Measurements from ENCODE around the gene DYRK1A.

Gene DYRK1A

DNA sequence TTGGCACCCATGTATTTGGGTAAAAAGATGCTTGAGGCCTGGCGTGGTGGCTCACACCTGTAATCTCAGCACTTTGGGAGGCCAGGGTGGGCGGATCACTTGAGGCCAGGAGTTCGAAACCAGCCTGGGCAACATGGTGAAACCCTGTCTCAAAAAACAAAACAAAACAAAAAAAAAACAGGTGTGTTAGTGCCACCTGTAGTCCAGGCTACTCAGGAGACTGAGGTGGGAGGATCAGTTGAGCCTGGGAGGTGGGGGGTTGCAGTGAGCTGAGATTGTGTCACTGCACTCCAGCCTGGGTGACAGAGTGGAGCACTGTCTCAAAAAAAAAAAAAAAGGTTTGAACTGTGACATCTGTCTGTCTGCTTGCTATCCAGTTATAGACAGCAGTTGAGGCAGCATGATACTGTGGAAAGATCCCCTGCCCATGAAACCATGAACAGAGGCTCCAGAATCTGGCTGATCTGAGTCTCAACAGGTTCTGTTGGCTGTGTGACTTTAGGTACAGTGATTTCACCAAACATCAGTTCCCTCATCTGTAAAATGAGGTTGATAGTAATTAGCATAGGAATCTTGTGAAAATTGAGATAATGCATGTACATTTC, 5.7 kb downstream of the DYRK1A start:
- peaks cover 97% of the 10 kb centered on the region for H3K79me2 ChIP-seq (ENCODE audit: insufficient read depth, low read length)
- peaks cover 11% of the 10 kb centered on the region for H3F3A ChIP-seq (ENCODE audit: insufficient read depth)
- no peak overlapping the region for H2AFZ ChIP-seq (ENCODE audit: low read depth, low read length, severe bottlenecking)
- no peak overlapping the region for H3K9ac ChIP-seq (ENCODE audit: low read length)
- H3K27me3 ChIP-seq (ENCODE audit: low read length): no peaks in the 10 kb centered on the region
- H3K36me3 ChIP-seq (ENCODE audit: low read length): no peaks in the 10 kb centered on the region
- H3K27ac ChIP-seq (ENCODE audit: low read depth, low read length): no peak overlapping the region
- H3K4me2 ChIP-seq (ENCODE audit: low read depth, low read length, poor library complexity, severe bottlenecking): peak overlapping the region; percentile 92
- no peaks in the 10 kb centered on the region for H3K9me3 ChIP-seq (ENCODE audit: insufficient read depth, low read length)
- no peak overlapping the region for H3K4me3 ChIP-seq (ENCODE audit: insufficient read depth, low read length, poor library complexity, severe bottlenecking)
- H3K9me2 ChIP-seq (replicated peaks; ENCODE audit: insufficient read depth, low read length): no peaks in the 10 kb centered on the region
- peaks cover 62% of the 10 kb centered on the region for H4K20me1 ChIP-seq (ENCODE audit: low read depth, low read length)
- TF ChIP-seq, protein P1, sequence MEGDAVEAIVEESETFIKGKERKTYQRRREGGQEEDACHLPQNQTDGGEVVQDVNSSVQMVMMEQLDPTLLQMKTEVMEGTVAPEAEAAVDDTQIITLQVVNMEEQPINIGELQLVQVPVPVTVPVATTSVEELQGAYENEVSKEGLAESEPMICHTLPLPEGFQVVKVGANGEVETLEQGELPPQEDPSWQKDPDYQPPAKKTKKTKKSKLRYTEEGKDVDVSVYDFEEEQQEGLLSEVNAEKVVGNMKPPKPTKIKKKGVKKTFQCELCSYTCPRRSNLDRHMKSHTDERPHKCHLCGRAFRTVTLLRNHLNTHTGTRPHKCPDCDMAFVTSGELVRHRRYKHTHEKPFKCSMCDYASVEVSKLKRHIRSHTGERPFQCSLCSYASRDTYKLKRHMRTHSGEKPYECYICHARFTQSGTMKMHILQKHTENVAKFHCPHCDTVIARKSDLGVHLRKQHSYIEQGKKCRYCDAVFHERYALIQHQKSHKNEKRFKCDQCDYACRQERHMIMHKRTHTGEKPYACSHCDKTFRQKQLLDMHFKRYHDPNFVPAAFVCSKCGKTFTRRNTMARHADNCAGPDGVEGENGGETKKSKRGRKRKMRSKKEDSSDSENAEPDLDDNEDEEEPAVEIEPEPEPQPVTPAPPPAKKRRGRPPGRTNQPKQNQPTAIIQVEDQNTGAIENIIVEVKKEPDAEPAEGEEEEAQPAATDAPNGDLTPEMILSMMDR (IDR thresholded peaks at IDR 0.05; ENCODE audit: insufficient read depth, low read length, poor library complexity, severe bottlenecking): no peak
- TF ChIP-seq EZH2phosphoT487 (conservative IDR thresholded peaks at IDR 0.05; ENCODE audit: low read length): no peak

DNA sequence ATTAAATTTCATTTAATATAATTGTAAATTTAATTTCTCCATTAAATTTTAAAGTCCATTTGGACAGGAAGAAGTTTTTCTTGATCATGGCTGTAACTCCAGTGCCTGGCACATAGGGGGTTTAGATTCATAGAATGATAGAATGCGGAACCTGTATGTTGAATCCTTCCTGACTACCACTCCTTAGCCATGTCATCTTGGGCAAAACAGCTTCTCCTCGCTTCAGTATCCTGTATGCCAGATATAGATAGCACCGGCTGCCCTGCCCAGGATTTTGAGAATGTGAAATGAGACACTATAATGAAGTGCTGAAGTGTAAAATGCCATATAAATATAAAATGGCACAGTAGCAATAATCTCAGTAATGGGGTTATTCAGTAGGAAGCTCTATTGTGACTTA, 6.4 kb downstream of the DYRK1A start:
- H3K9ac ChIP-seq (ENCODE audit: low read length): no peak overlapping the region
- H3K4me3 ChIP-seq (ENCODE audit: insufficient read depth, low read length, poor library complexity, severe bottlenecking): no peak overlapping the region

DNA sequence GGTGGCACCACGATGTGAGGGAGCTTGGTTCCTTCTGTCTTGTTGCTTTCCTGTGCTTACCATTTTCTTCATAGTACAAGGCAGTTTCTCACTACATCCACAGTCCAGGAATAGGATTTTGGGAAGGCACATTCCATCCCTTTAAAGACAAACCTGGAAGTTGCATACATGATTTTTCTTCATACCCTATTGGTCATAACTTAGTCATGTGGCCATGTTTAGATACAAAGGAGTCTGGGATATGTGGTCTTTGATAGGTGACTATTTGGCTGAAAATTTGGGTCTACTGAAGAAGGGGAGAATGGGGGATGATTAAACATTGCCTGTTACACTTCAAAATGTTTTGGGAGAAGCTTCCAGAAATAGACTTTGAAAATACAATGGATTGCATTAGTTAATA, 7.0 kb downstream of the DYRK1A start:
- Histone ChIP-seq H3K36me3 (ENCODE audit: low read length) (no peaks in the 10 kb centered on the region), H4K20me1 (ENCODE audit: low read depth, low read length) (peaks cover 71% of the 10 kb centered on the region), H3K9me2 (replicated peaks; ENCODE audit: insufficient read depth, low read length) (no peaks in the 10 kb centered on the region), H3K27ac (ENCODE audit: low read depth, low read length) (no peak overlapping the region), H3K9ac (ENCODE audit: low read length) (no peak overlapping the region), H3K79me2 (ENCODE audit: insufficient read depth, low read length) (peaks cover 100% of the 10 kb centered on the region), H3K27me3 (ENCODE audit: low read length) (no peaks in the 10 kb centered on the region), H2AFZ (ENCODE audit: low read depth, low read length, severe bottlenecking) (no peak overlapping the region), H3K4me2 (ENCODE audit: low read depth, low read length, poor library complexity, severe bottlenecking) (peak overlapping the region; percentile 29), H3F3A (ENCODE audit: insufficient read depth) (peaks cover 11% of the 10 kb centered on the region), H3K4me3 (ENCODE audit: insufficient read depth, low read length, poor library complexity, severe bottlenecking) (no peak overlapping the region), H3K9me3 (ENCODE audit: insufficient read depth, low read length) (no peaks in the 10 kb centered on the region)
- TF ChIP-seq, protein P1 (IDR thresholded peaks at IDR 0.05; ENCODE audit: insufficient read depth, low read length, poor library complexity, severe bottlenecking): no peak
- no peak for TF ChIP-seq EZH2phosphoT487 (conservative IDR thresholded peaks at IDR 0.05; ENCODE audit: low read length)

More for the DNA sequence above, 6.4 kb downstream of the DYRK1A start:
- Histone ChIP-seq H3K27me3 (ENCODE audit: low read length) (no peaks in the 10 kb centered on the region), H2AFZ (ENCODE audit: low read depth, low read length, severe bottlenecking) (no peak overlapping the region), H3F3A (ENCODE audit: insufficient read depth) (peaks cover 11% of the 10 kb centered on the region), H3K36me3 (ENCODE audit: low read length) (no peaks in the 10 kb centered on the region), H3K9me2 (replicated peaks; ENCODE audit: insufficient read depth, low read length) (no peaks in the 10 kb centered on the region), H3K9me3 (ENCODE audit: insufficient read depth, low read length) (no peaks in the 10 kb centered on the region), H3K4me2 (ENCODE audit: low read depth, low read length, poor library complexity, severe bottlenecking) (peak overlapping the region; percentile 29), H3K79me2 (ENCODE audit: insufficient read depth, low read length) (peaks cover 100% of the 10 kb centered on the region), H3K27ac (ENCODE audit: low read depth, low read length) (no peak overlapping the region), H4K20me1 (ENCODE audit: low read depth, low read length) (peaks cover 68% of the 10 kb centered on the region)
- TF ChIP-seq, protein P1 (IDR thresholded peaks at IDR 0.05; ENCODE audit: insufficient read depth, low read length, poor library complexity, severe bottlenecking): no peak
- no peak for TF ChIP-seq EZH2phosphoT487 (conservative IDR thresholded peaks at IDR 0.05; ENCODE audit: low read length)
